NCI-H2107 (cell line): Measurements from ENCODE around the gene MSRB3.
"Not testable (repeated sequence)": the region's sequence is repeated elsewhere in the genome, so short reads cannot be mapped to it uniquely, and the experiment has no call there.

Experiments
- DNase-seq: peaks from one replicate; lab custom pipeline; 2025; lab: John Stamatoyannopoulos, UW

MSRB3 gene

GRCh38 chr12:65278576-65279368, at the start of gene MSRB3:
Gene MSRB3 (plus strand): TSS chr12:65278683. CDS start chr12:65308580, 29,897 bp downstream.
- no peak for DNase-seq

- DNase-seq, result no peak
Measured at GRCh38 chr12:65229441-65229840, 49.0 kb upstream of the MSRB3 start.

DNA sequence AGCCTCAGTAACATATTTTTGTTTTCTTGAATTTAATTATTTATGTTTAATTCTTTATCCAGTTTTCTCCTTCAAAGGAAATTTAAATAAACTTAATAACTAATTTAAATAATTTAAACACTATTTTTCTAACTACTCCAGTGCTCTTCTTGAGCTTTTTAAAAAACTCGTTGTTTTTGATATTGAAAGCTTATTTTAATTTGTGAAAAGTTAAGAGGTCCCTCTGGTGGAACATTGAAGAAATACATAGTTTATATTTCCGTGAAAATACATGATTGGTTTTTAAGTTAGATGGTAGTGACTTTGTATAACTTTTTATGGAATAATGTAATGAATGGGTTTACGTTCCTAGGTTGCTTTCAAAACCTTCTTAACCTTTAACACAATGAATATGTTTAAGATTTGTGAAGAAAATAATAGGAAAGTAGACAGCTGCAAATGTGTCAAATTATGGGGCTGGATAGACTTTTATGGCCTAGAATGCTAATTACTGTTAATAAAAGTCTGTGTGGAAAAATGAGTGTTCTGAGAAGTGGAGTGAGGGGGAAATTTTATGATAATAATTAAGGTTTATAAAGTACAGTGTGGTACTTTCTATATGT, 45.9 kb upstream of the MSRB3 start:
- no peak for DNase-seq

DNA sequence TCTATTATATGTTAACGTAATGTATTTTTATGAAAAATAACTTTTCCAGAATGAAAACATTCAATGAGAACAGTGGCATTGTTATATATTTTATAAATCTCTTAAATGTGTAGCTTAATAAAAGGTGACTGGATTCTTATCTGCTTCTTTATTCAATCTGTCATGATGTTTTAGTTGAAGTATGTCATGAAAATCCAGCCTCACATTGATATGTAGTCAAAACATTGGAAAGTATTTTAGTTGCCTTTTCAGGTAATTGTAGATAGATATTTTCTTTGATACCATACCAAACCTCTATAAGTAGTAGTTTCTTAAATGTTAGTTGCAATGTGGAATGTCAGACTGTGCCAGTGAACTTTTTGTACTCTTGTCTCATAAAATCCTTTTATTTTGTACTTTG, 41.3 kb upstream of the MSRB3 start:
- no peak for DNase-seq

GRCh38 chr12:65238609-65239008, 39.9 kb upstream of the MSRB3 start:
- DNase-seq, result no peak

DNA sequence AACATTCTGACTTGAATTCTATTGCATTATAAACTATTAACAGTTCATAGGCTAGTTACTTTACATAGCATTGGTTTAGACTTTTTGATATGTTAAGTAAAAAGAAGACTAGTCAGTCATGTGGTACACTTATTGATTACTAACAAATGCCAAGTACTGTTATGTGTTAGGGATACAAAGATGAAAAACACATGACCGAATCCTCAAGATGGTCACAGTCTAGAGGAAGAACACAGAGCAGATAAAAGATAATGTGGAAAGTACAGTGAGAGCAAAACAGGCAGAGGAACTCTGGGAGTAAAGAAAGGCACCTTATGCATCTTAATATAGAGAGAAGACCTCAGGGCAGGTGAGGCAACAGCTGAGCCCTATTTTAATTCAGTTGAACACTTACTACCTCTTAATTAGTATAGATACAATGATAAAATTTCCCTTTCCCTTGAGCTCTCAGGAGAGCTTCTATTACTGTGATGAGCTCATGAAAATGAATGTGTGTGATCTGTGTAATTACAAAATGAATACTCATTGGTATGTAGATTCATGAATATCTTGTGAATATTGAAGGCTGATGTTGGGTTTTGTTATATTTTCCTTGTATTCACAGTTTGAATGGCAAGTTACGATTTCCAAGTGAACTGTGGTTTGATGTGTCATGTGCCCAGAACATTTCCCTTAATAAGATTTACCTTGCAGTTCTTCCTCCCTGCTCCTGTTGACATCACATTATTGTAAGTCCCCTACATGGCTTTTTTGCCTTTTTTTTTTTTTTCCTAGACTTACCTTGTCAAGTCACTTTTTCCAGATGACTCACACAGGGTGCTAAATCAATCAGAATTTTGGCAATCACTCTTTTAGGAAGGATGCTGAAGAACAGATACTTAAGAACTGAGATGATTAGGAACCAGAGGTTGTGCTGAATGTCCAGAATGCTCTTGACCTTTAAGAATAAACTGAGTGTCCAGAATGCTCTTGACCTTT, 29.5 kb upstream of the MSRB3 start:
- no peak for DNase-seq

GRCh38 chr12:65252515-65252914, 26.0 kb upstream of the MSRB3 start:
- DNase-seq, result no peak

GRCh38 chr12:65257986-65258385, 20.5 kb upstream of the MSRB3 start:
- DNase-seq, result no peak

DNA sequence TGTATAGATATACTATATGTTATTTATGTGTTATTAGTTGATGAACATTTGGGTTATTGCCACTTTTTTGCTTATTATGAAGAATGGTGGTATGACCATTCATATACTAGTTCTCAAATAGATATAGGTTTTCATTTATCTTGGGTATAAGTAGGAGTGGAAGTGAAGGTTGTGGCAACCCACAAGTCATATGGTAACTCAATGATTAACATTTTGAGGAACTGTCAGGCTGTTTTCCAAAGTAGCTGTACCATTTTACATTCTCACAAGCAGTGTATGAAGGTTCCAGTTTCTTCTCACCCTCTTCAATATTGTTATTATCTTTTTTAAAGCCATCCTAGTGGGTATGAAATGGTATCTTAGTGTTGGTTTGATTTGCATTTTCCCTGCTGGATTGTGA, 19.0 kb upstream of the MSRB3 start:
- no peak for DNase-seq

- no peak for DNase-seq
Measured at GRCh38 chr12:65263777-65264176, 14.7 kb upstream of the MSRB3 start.

GRCh38 chr12:65266408-65266807, 12.1 kb upstream of the MSRB3 start:
- no peak for DNase-seq

DNA sequence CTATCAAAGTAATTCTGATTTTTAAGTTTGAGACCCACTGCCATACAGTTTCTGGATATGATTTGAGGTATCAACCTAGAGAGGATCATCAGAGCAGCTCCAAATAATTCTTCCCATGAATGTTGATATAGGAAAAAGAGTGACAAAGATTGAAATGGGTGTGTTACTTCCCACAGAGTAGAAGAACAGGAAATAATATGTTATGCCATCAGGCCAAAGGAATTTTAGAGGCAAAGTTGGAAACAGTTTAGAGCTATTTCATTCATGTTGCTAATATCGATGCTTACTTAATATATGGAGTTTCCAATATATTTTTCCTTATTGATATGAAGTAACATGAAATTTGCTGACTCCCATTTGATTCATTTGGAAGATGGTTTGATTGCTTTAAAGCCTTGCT, 8.9 kb upstream of the MSRB3 start:
- no peak for DNase-seq

DNA sequence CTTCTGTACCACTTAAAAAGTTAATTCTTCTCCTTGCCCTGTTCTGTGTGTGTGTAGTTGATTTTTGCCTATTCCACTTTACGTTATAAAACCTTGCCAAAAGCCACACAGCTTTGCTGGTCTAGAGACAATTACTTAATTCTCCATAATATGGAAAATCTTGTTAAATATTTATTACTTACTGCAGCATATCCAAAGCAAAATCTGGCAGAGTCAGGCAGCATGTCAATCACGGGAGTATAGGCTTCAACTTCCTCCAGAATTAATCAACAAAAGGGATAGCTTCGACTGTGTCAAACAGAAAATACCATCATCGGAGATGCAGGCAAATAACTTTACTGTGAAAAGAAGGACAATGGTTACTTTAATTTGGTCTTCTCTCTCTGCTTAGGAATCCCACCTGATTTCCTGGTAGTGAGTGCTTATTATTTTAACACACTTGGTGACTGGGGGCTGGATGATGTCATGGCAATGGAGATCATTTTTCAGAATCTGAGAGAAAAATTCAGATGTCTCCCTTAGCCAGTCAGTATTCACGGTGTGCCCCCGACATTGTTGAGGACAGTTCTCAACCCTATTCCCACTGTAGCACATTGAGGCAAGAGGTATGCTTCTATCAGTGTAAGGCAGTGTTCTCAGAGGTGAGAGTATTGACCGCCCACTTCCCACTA, 3.7 kb upstream of the MSRB3 start:
- no peak for DNase-seq

- no peak for DNase-seq
Measured at GRCh38 chr12:65275627-65276026, 2.9 kb upstream of the MSRB3 start.

DNA sequence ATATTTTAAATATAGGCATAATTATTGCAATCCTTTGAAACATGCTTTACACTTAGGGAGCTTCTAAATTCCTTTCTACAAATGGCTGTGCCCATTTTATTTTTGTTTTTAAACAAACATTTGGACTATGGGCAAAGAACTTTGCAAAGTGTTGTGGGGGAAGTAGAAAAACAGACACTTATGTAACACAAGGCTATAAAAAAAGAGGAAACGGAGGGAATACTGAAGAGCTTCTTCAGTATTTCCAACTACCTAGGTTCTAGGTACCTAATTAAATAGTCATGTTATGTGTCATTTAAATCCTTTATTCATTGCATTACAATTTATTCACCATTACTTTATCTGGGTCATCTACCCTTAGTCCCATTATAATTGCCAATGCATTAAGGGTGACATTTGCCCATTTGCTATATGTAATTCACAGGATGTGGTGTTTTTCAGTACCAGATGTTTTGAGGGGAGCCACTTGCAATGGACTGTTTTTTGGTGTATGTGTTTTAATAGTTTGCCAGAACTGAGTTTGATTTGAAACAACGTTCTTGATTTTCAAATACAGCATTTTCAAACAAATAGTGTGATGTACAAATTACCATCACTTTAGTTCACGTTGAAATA, 1.5 kb upstream of the MSRB3 start:
- DNase-seq, result no peak

DNA sequence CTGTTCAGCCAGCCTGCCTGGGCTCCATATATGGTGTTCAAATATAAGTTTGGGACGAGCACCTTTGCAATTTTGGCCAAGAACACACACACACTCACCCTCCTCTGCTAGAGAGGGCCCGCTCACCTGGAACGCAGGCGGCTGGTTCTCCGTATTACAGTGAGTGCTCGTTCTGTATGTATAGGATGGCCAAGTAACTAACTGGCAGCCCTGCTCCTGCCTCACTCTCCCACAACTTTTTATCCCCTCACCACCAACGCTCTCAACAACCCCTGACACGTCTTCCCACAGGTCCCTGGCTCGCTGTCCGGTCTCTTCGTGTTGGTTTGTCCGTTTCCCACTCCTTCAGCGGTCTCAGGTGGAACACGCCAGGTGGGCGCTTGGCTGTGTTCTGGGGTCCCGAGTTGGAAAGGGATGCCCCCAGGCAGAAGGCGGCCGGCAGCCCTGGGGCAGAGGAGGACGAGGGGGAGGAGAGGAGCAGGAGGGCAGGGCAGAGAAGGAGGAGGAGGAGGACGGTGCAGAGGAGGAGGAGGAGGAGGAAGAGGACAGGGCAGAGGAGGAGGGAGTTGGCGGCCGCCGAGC, 398 bp upstream of the MSRB3 start:
- no peak for DNase-seq

DNA sequence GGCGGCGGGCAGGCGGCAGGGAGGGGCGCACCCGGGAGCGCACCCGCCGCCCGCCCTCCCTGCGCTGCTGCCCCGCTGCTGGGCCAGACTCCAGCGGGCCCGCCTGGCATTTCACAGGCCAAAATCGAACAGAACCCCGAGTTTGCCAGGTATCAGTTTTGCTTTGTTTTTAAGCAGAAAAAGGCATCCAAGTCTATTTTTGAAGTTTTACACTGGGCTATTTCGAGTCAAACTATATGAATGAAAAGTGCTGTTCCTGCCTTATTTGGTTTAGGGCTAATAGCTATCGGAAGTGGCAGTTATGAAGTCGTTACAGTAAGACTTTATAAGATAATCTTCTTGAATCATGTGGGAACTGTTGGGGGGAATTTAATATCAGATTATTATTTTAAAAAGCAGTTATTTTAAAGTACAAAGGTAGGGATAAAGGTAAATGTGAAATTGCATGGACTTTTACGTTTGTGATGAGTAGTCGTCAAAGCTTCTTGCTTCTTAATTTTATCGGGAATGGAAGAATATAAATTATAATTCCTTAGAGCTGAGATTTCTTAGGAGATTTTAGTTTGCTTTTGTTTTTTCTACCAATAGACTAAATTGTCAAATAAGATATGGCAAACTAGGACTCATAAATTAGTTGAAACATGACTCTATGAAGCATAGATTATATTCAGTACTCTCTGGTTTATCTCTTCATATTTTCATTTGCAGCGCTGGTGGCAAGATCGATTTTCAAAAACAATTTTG, 1.1 kb downstream of the MSRB3 start:
- no peak for DNase-seq

- DNase-seq, result no peak
Measured at GRCh38 chr12:65280306-65280705, 1.8 kb downstream of the MSRB3 start.

DNA sequence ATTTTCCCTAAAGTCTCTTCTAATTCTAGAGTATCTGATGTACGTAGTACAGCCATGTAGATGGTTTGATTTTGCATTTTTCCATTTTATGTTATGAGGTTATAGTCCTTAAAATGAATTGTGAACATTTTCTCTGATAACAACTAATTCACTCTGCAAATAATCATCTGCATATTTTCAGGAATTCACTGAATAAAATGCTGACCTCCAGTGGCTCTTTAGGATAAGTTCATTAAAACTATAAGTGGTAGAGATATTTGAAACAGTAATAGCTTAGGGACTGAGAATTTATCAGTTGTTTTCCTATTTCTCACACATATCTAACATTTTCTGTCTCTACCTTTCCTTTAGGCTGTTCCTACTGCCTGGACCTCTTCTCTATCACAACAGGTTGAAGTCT, 4.4 kb downstream of the MSRB3 start:
- no peak for DNase-seq

DNA sequence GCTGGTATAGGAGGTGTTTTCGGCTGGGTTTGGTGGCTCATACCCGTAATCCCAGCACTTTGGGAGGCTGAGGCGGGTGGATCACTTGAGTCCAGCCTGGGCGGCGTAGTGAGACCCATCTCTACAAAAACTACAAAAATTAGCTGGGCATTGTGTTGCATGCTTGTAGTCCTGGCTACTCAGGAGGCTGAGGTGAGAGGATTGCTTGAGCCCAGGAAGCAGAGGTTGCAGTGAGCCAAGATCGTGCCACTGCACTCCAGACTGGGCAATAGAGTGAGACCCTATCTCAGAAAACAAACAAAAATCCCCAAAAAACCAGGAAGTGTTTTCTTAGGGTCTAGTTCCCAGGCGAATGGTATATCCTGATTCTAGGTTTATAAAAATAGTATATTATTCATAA, 7.0 kb downstream of the MSRB3 start:
- DNase-seq, result not testable (repeated sequence)

- no peak for DNase-seq
Measured at GRCh38 chr12:65287426-65287825, 8.9 kb downstream of the MSRB3 start.
